Subcutaneous adipose tissue (tissue), 4 donors: ENCODE results near the gene ISCA2. TPM values are rescaled to one million over a fixed set of nuclear protein-coding genes. Genes with fewer than 3 reads are reported as not detected.

ENCODE experiments used
- CTCF ChIP-seq: fragments of 450-650 bp; IDR thresholded peaks from one replicate; pipeline ENCODE4 v1.5.1; 2016; ENCODE audit warnings: low read depth, mild to moderate bottlenecking, control low read depth, antibody characterized with exemption, moderate library complexity
- total RNA-seq, 4 donors: library from RNA; depleted of rRNA; stranded (reverse); fragments of >200 nt; gene quantifications; one replicate each; pipeline ENCODE4 v1.1.0, GENCODE V29; 2016

ISCA2 gene
- total RNA-seq, 4 donors from 2014 or later, result 10.3 to 19.4 (median 10.8) TPM

- TF ChIP-seq CTCF, result no peak
Measured at GRCh38 chr14:74542056-74542685, 48.6 kb downstream of the ISCA2 start.

GRCh38 chr14:74543771-74544438 is 50.3 kb downstream of the ISCA2 start:
- TF ChIP-seq CTCF, result no peak

- TF ChIP-seq CTCF, result no peak
Measured at GRCh38 chr14:74545386-74545785, 51.8 kb downstream of the ISCA2 start.

GRCh38 chr14:74546416-74546815 is 52.9 kb downstream of the ISCA2 start:
- no peak for TF ChIP-seq CTCF

Other genes with a start within 250 kb of the ISCA2 start
- gene ABCD4, start 190.8 kb upstream of the ISCA2 start, total RNA-seq, result 10 to 100 TPM; 28.9 to 49.8 (median 43.2) TPM
- gene VRTN, start 145.3 kb upstream of the ISCA2 start, total RNA-seq, result not detected
- gene SYNDIG1L, start 67.6 kb upstream of the ISCA2 start, total RNA-seq, result under 1 TPM in 3 of 4 donors, not detected in 1; 0.34 to 0.88 (median 0.49) TPM
- gene NPC2, start 460 bp upstream of the ISCA2 start, total RNA-seq, result 1,000 to 10,000 TPM in 1 of 4 donors, 100 to 1,000 TPM in 3; 207 to 1,333 (median 451) TPM
- gene LTBP2, start 118.5 kb downstream of the ISCA2 start, total RNA-seq, result 100 to 1,000 TPM in 1 of 4 donors, 10 to 100 TPM in 3; 39.6 to 109 (median 64.3) TPM
- 10 to 100 TPM; 23.3 to 35.5 (median 24.2) TPM for gene AREL1, start 219.3 kb downstream of the ISCA2 start, total RNA-seq
- gene FCF1, start 219.4 kb downstream of the ISCA2 start, total RNA-seq, result 10 to 100 TPM; 24.3 to 45.0 (median 31.2) TPM